Lung (tissue), 12 donors: ENCODE measurements around the gene CDH19. TPM values are rescaled to one million over a fixed set of nuclear protein-coding genes. Genes with fewer than 3 reads are reported as not detected.

Experiments
- ATAC-seq: fragments of 200-7000 bp; cut with Tn5 transposase; one replicate; pipeline ENCODE4 v1.9.1; 2020; ENCODE audit warnings: moderate number of reproducible peaks; ENCODE audit not compliant: insufficient read depth, low FRiP score
- DNase-seq, 3 donors: peaks; one replicate each; pipeline ENCODE4 v3.0.0-alpha.2; 2013 to 2017
- H3K27ac ChIP-seq, 2 donors: one replicate each; pipeline ENCODE4 v1.5.1; 2013; ENCODE audit warnings: mild to moderate bottlenecking in 2 of 2, moderate library complexity in 2 of 2, control low read depth in 1 of 2, inconsistent platforms in 1 of 2, low read depth in 1 of 2, low read length in 1 of 2
- H3K27me3 ChIP-seq, 3 donors: one replicate each; pipeline ENCODE4 v1.5.1; 2013; ENCODE audit warnings: low read length in 2 of 3; ENCODE audit not compliant: control insufficient read depth in 3 of 3, insufficient read depth in 3 of 3
- H3K36me3 ChIP-seq, 4 donors: one replicate each; pipeline ENCODE4 v1.5.1; 2013; ENCODE audit warnings: low read length in 4 of 4, mild to moderate bottlenecking in 1 of 4, moderate library complexity in 1 of 4; ENCODE audit not compliant: control insufficient read depth in 4 of 4, insufficient read depth in 4 of 4
- H3K4me1 ChIP-seq, 5 donors: one replicate each; pipeline ENCODE4 v1.5.1; 2013; ENCODE audit warnings: low read length in 5 of 5, mild to moderate bottlenecking in 2 of 5, moderate library complexity in 1 of 5; ENCODE audit not compliant: control insufficient read depth in 5 of 5, insufficient read depth in 5 of 5
- H3K4me3 ChIP-seq: one replicate; pipeline ENCODE4 v1.5.1; 2013; ENCODE audit warnings: mild to moderate bottlenecking, control low read depth, moderate library complexity
- H3K9ac ChIP-seq, 2 donors: one replicate each; pipeline ENCODE4 v1.5.1; 2013; ENCODE audit warnings: low read length in 2 of 2, control low read depth in 1 of 2; ENCODE audit not compliant: insufficient read depth in 1 of 2
- H3K9me3 ChIP-seq, 4 donors: one replicate each; pipeline ENCODE4 v1.5.1; 2013; ENCODE audit warnings: low read length in 3 of 4, mild to moderate bottlenecking in 1 of 4, moderate library complexity in 1 of 4; ENCODE audit not compliant: control insufficient read depth in 4 of 4, insufficient read depth in 3 of 4
- WGBS, 2 donors: extraction: QIAGEN DNeasy Blood & Tissue Kit; methylation state at CpG; one replicate each; pipeline ENCODE4 v1.1.7; 2013; 5-methylcytosine and 5-hydroxymethylcytosine counted together
- polyA plus RNA-seq, 2 donors: library from polyadenylated mRNA; stranded (reverse); fragments of 200-250 nt; gene quantifications; one replicate each; pipeline ENCODE4 v1.2.1, GENCODE V29; 2013
- total RNA-seq, 2 donors: library from RNA; depleted of rRNA in 1 of 2; stranded (reverse); fragments of >200 nt in 1 of 2; gene quantifications; one replicate each; pipeline ENCODE4 v1.2.1, GENCODE V29; 2014 to 2021
- TF ChIP-seq, protein P1 (sequence below): IDR thresholded peaks from 2 replicates; pipeline ENCODE4 v1.5.1; 2012; ENCODE audit warnings: mild to moderate bottlenecking; ENCODE audit errors: control extremely low read depth, extremely low read depth
- donor health status: control.
- donor health status: control.
- donor health status: Bipolar disorder and iron deficiency.
- donor health status: healthy.
- donor health status: DM: yes; HTN: yes; CAD: no.

Gene CDH19
- total and polyA plus RNA-seq, 4 donors: 0.13 to 1.7 (median 0.95) TPM

- Histone ChIP-seq H3K27me3 (no peaks in the 10 kb centered on the region), H3K27ac (no peak overlapping the region), H3K9ac (no peak overlapping the region), H3K36me3 (peaks cover 0 to 4% (median 0%) of the 10 kb centered on the region in 4 donors), H3K4me1 (no peaks in the 10 kb centered on the region), H3K9me3 (no peaks in the 10 kb centered on the region), H3K4me3 (no peak overlapping the region)
- TF ChIP-seq, protein P1, sequence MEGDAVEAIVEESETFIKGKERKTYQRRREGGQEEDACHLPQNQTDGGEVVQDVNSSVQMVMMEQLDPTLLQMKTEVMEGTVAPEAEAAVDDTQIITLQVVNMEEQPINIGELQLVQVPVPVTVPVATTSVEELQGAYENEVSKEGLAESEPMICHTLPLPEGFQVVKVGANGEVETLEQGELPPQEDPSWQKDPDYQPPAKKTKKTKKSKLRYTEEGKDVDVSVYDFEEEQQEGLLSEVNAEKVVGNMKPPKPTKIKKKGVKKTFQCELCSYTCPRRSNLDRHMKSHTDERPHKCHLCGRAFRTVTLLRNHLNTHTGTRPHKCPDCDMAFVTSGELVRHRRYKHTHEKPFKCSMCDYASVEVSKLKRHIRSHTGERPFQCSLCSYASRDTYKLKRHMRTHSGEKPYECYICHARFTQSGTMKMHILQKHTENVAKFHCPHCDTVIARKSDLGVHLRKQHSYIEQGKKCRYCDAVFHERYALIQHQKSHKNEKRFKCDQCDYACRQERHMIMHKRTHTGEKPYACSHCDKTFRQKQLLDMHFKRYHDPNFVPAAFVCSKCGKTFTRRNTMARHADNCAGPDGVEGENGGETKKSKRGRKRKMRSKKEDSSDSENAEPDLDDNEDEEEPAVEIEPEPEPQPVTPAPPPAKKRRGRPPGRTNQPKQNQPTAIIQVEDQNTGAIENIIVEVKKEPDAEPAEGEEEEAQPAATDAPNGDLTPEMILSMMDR: no peak
- WGBS, 2 donors: 87 to 92% methylated on average over 3 of the region's 3 CpGs
- DNase-seq (no peak), ATAC-seq (no peak)
Observed at GRCh38 chr18:66550366-66550765, 53.5 kb downstream of the CDH19 start.

- no peak overlapping the region for H3K27ac ChIP-seq
- no peak overlapping the region for H3K9ac ChIP-seq
- H3K4me3 ChIP-seq: no peak overlapping the region
- TF ChIP-seq, protein P1: no peak
- no peaks in the 10 kb centered on the region for H3K27me3 ChIP-seq
- no peak for DNase-seq
- WGBS, 2 donors: 73 to 74% methylated on average over 3 of the region's 3 CpGs
- H3K36me3 ChIP-seq: peaks cover 0 to 4% (median 0%) of the 10 kb centered on the region in 4 donors
- no peaks in the 10 kb centered on the region for H3K4me1 ChIP-seq
- no peak for ATAC-seq
- no peaks in the 10 kb centered on the region for H3K9me3 ChIP-seq
Observed at GRCh38 chr18:66548747-66549146, 55.1 kb downstream of the CDH19 start.

- no peak overlapping the region for H3K9ac ChIP-seq
- no peak overlapping the region for H3K27ac ChIP-seq
- H3K9me3 ChIP-seq: no peaks in the 10 kb centered on the region
- no peak for ATAC-seq
- H3K36me3 ChIP-seq: no peaks in the 10 kb centered on the region
- no peaks in the 10 kb centered on the region for H3K27me3 ChIP-seq
- 76 to 85% methylated on average over 4 of the region's 4 CpGs for WGBS, 2 donors
- H3K4me3 ChIP-seq: no peak overlapping the region
- TF ChIP-seq, protein P1: no peak
- H3K4me1 ChIP-seq: no peaks in the 10 kb centered on the region
- no peak for DNase-seq
Observed at GRCh38 chr18:66534110-66534509, 69.8 kb downstream of the CDH19 start.

DNA sequence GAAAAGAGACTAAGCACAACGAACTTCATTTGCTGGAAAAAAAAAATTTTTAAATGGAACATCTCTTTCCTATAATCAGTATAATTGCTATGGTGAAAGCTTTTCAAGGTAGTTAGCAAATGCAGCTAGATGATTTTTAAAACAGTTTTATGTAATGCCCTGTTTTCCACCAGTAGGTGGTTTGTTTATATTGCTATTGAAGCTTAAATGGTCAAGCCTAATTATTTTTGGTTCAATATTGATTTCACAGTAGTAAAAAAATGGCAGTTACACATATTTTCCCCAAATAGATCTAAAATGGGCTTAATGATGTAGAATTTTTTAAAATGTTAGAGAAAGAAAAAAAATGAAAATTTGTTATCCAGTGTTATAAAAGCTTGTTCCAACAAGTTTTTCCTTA is 70.2 kb downstream of the CDH19 start:
- TF ChIP-seq, protein P1: no peak
- DNase-seq (no peak), ATAC-seq (no peak)
- H3K4me1 ChIP-seq: no peaks in the 10 kb centered on the region
- H3K9ac ChIP-seq: no peak overlapping the region
- WGBS, 2 donors: 43 to 69% methylated on average over 1 of the region's 1 CpG
- no peaks in the 10 kb centered on the region for H3K9me3 ChIP-seq
- H3K36me3 ChIP-seq: no peaks in the 10 kb centered on the region
- no peaks in the 10 kb centered on the region for H3K27me3 ChIP-seq
- no peak overlapping the region for H3K4me3 ChIP-seq
- no peak overlapping the region for H3K27ac ChIP-seq
